Thyroid gland (tissue), 4 donors: ENCODE data around the gene CD38.

Experiments
- CTCF ChIP-seq, 6 experiments: fragments of 200-600 bp in 3 of 6; fragments of 450-650 bp in 3 of 6; sonication (generic) in 3 of 6; IDR thresholded peaks; one replicate each; pipeline ENCODE4 v1.5.1; 2016 to 2019; ENCODE audit warnings: antibody characterized with exemption in 6 of 6, mild to moderate bottlenecking in 2 of 6, inconsistent platforms in 1 of 6, moderate library complexity in 1 of 6
- POLR2A ChIP-seq, 2 donors: fragments of 450-650 bp; IDR thresholded peaks; one replicate each; pipeline ENCODE4 v1.6.1; 2017; ENCODE audit warnings: antibody characterized with exemption in 2 of 2, mild to moderate bottlenecking in 2 of 2, moderate library complexity in 1 of 2

GRCh38 chr4:15888515-15888914 is 110.4 kb downstream of the CD38 start:
- TF ChIP-seq CTCF (IDR thresholded peaks at IDR 0.05): no peak
- TF ChIP-seq POLR2A (IDR thresholded peaks at IDR 0.05): no peak
